Astrocyte of the spinal cord (primary cell): ENCODE results near the gene MISP.

Experiments used
- DNase-seq: peaks from one replicate; pipeline ENCODE4 v3.0.0; 2011; ENCODE audit warnings: low read depth, low spot score
- H3K4me3 ChIP-seq: 2 replicates; pipeline ENCODE4 v1.5.1; 2011; ENCODE audit warnings: low read depth, mild to moderate bottlenecking, low read length, moderate library complexity
- CTCF ChIP-seq: IDR thresholded peaks from 2 replicates; pipeline ENCODE4 v1.5.1; 2012; ENCODE audit warnings: low read depth, mild to moderate bottlenecking, low read length, inconsistent platforms
- in situ Hi-C: cut with HindIII; loops from 2 replicates; pipeline ENCODE4 v1.10.0; 2017; ENCODE audit warnings: low sequenced_read_pairs

Gene MISP

GRCh38 chr19:791007-791566 lies 40.2 kb downstream of the MISP start:
- no peak for TF ChIP-seq CTCF
- no peak for DNase-seq
- in situ Hi-C loops, result no loop called here
- no peak overlapping the region for H3K4me3 ChIP-seq

- TF ChIP-seq CTCF, result no peak
- H3K4me3 ChIP-seq, result no peak overlapping the region
- no peak for DNase-seq
- in situ Hi-C loops, result no loop called here
These were observed 40.8 kb downstream of the MISP start for GRCh38 chr19:791567-792305.

GRCh38 chr19:792306-792885 lies 41.5 kb downstream of the MISP start:
- no peak for DNase-seq
- in situ Hi-C loops, result no loop called here
- H3K4me3 ChIP-seq, result no peak overlapping the region
- TF ChIP-seq CTCF, result no peak

GRCh38 chr19:793806-794205 lies 42.9 kb downstream of the MISP start:
- in situ Hi-C loops, result no loop called here
- no peak for TF ChIP-seq CTCF
- DNase-seq, result no peak
- H3K4me3 ChIP-seq, result no peak overlapping the region

- no peak for TF ChIP-seq CTCF
- DNase-seq, result no peak
- in situ Hi-C loops, result no loop called here
- H3K4me3 ChIP-seq, result no peak overlapping the region
These were observed 44.2 kb downstream of the MISP start for GRCh38 chr19:795073-795611.

GRCh38 chr19:795691-796581 lies 45.0 kb downstream of the MISP start:
- no peak for TF ChIP-seq CTCF
- peak overlapping the region; percentile 61 for H3K4me3 ChIP-seq
- in situ Hi-C loops, result no loop called here
- no peak for DNase-seq
